PC-9 (cell line): ENCODE results near the gene PSMD1. TPM values are rescaled to one million over a fixed set of nuclear protein-coding genes. Genes with fewer than 3 reads are reported as not detected.

Experiments
- BruUV-seq: library from RNA; stranded (reverse); fragments of 400-500 nt; replicated peaks from 2 replicates; lab custom pipeline; 2021; lab: Mats Ljungman, UMichigan
- CTCF ChIA-PET: fragments of 300-600 bp; sonication (Branson Sonifier 250); formaldehyde crosslinking; loops from one replicate; lab custom pipeline; 2022; ENCODE audit warnings: antibody characterized with exemption; lab: Charles Lee
- POLR2A ChIA-PET: fragments of 300-600 bp; sonication (Branson Sonifier 250); formaldehyde crosslinking; loops from one replicate; lab custom pipeline; 2022; ENCODE audit warnings: antibody characterized with exemption; ENCODE audit not compliant: unreplicated experiment; lab: Charles Lee
- DNase-seq, 2 experiments: peaks; one replicate each; pipeline versions ENCODE4 v3.0.0 to v3.0.0-alpha.2; 2015 to 2022; ENCODE audit warnings: mixed read lengths in 1 of 2
- H2AFZ ChIP-seq: fragments of 200-600 bp; sonication (generic); 2 replicates; pipeline ENCODE4 v1.8.1; 2017; ENCODE audit warnings: antibody characterized with exemption
- H3F3A ChIP-seq: fragments of 200-600 bp; sonication (generic); 2 replicates; pipeline ENCODE4 v1.8.1; 2017; ENCODE audit warnings: antibody characterized with exemption, mild to moderate bottlenecking, low read depth; ENCODE audit not compliant: insufficient read depth
- H3K27ac ChIP-seq: fragments of 200-600 bp; sonication (generic); 2 replicates; pipeline ENCODE4 v1.6.1; 2016; ENCODE audit warnings: mixed run types
- H3K27me3 ChIP-seq: fragments of 200-600 bp; sonication (generic); 2 replicates; pipeline ENCODE4 v1.6.1; 2016; ENCODE audit warnings: low read depth, mixed run types; ENCODE audit not compliant: insufficient read depth
- H3K36me3 ChIP-seq: fragments of 200-600 bp; sonication (generic); 2 replicates; pipeline ENCODE4 v1.6.1; 2016; ENCODE audit warnings: low read depth, mixed run types
- H3K4me1 ChIP-seq: fragments of 200-600 bp; sonication (generic); replicated peaks from 2 replicates; pipeline ENCODE4 v1.6.1; 2016; ENCODE audit warnings: mixed run types; ENCODE audit not compliant: insufficient read depth
- H3K4me2 ChIP-seq: fragments of 200-600 bp; sonication (generic); 2 replicates; pipeline ENCODE4 v1.6.1; 2017; ENCODE audit warnings: mixed run types
- H3K4me3 ChIP-seq: fragments of 200-600 bp; sonication (generic); 2 replicates; pipeline ENCODE4 v1.6.1; 2016; ENCODE audit warnings: mixed run types
- H3K79me2 ChIP-seq: fragments of 200-600 bp; sonication (generic); 2 replicates; pipeline ENCODE4 v1.6.1; 2017; ENCODE audit warnings: low read depth, mixed run types
- H3K9me2 ChIP-seq: fragments of 200-600 bp; sonication (generic); 2 replicates; pipeline ENCODE4 v1.8.1; 2017; ENCODE audit warnings: mild to moderate bottlenecking; ENCODE audit not compliant: insufficient read depth
- H3K9me3 ChIP-seq: fragments of 200-600 bp; sonication (generic); 2 replicates; pipeline ENCODE4 v1.8.1; 2016; ENCODE audit warnings: low read depth; ENCODE audit not compliant: insufficient read depth
- H4K20me1 ChIP-seq: fragments of 200-600 bp; sonication (generic); 2 replicates; pipeline ENCODE4 v1.8.1; 2017; ENCODE audit not compliant: insufficient read depth
- EZH2 ChIP-seq: fragments of 200-600 bp; sonication (generic); IDR thresholded peaks from 2 replicates; pipeline ENCODE4 v1.8.0; 2017; ENCODE audit warnings: antibody characterized with exemption, low read depth
- intact Hi-C: fragments of 100-400 bp; cut with micrococcal nuclease; formaldehyde crosslinking; loops from one replicate; pipeline ENCODE4 v1.10.0; 2022; ENCODE audit not compliant: unreplicated experiment
- total RNA-seq: library from RNA; stranded (reverse); gene quantifications from 2 replicates; pipeline ENCODE4 v1.2.3, GENCODE V29; 2021
- TF ChIP-seq, protein P1 (sequence below): fragments of 200-600 bp; sonication (generic); conservative IDR thresholded peaks from 2 replicates; pipeline ENCODE4 v1.6.1; 2017; ENCODE audit warnings: mixed run types, antibody characterized with exemption, mild to moderate bottlenecking, moderate library complexity

The PSMD1 gene
- total RNA-seq, 1 experiment from 2014 or later, result 119 TPM

DNA sequence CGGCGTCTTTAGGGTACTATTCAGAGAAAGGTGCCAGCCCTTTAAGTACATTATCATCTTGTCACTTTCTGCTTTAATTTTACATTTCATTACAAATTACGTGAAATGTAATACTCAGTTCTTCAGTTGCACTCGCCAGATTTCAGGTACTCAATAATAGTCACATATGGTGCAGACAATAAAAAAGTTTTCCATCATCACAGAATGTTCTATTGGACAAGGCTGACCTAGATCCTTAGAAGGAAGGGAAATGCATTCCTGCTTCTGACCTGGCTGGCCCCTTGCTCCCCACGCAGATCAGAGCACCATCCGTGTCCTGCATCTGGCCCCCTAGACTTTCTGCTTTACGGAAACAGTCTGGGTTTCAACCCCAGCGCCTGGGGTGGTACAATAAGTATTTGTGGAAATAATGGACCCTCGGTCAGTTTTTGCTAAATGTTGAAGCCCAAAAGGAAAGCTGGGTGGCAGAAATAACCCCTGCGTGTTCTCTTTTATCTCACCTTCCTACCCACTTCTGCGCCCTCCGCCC is 20.0 kb upstream of the PSMD1 start:
- Histone ChIP-seq H3K27me3 (peaks cover 17% of the 10 kb centered on the region; the same call in 1 of the 2 replicates), H3K4me2 (no peak overlapping the region), H3K36me3 (no peaks in the 10 kb centered on the region), H3K4me3 (no peak overlapping the region), H3K9me3 (no peaks in the 10 kb centered on the region), H3K9me2 (no peaks in the 10 kb centered on the region), H3F3A (no peaks in the 10 kb centered on the region), H4K20me1 (no peaks in the 10 kb centered on the region), H3K4me1 (no peaks in the 10 kb centered on the region), H3K27ac (no peak overlapping the region), H3K79me2 (no peaks in the 10 kb centered on the region), H2AFZ (no peak overlapping the region)
- no peak for TF ChIP-seq EZH2
- TF ChIP-seq, protein P1, sequence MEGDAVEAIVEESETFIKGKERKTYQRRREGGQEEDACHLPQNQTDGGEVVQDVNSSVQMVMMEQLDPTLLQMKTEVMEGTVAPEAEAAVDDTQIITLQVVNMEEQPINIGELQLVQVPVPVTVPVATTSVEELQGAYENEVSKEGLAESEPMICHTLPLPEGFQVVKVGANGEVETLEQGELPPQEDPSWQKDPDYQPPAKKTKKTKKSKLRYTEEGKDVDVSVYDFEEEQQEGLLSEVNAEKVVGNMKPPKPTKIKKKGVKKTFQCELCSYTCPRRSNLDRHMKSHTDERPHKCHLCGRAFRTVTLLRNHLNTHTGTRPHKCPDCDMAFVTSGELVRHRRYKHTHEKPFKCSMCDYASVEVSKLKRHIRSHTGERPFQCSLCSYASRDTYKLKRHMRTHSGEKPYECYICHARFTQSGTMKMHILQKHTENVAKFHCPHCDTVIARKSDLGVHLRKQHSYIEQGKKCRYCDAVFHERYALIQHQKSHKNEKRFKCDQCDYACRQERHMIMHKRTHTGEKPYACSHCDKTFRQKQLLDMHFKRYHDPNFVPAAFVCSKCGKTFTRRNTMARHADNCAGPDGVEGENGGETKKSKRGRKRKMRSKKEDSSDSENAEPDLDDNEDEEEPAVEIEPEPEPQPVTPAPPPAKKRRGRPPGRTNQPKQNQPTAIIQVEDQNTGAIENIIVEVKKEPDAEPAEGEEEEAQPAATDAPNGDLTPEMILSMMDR, result no peak
- CTCF ChIA-PET, result no interaction called here
- POLR2A ChIA-PET, result no interaction called here
- intact Hi-C loops, result no loop called here
- DNase-seq, result no peak
- no TSS peak for BruUV-seq

DNA sequence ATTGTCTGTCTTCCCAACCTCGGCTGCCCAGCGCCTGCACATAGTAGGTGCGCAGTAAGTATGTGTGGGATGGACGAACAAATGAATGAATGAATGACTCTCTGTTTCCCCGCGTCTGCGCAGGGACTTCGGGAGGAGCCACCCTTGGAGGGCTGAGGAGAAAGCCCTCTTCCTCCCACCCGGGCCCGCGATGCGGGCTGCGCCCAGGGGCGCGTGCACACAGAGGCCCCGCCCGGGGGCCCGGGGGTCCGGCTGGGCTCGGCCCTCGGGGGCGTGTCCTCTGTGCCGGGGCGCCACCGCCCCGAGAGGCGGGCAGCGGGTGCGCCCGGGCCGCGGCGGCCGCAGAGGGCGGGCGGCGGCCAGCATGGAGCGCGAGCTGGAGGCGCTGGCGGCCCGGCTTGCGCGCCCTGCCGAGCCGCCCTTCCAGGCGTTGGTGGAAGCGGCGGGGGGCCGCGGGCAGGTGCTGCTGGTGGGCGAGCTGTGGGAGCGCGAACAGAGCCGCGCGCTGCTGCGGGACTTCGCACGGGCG is 19.4 kb upstream of the PSMD1 start, which contains the start of gene C2orf72:
Gene C2orf72 (plus strand): TSS at position 322 of the 529 bp plus-strand sequence. CDS start 43 bp downstream, at position 365.
- Histone ChIP-seq H3F3A (no peaks in the 10 kb centered on the region), H3K27me3 (peaks cover 18% of the 10 kb centered on the region; the same call in 1 of the 2 replicates), H3K9me2 (no peaks in the 10 kb centered on the region), H3K79me2 (no peaks in the 10 kb centered on the region), H3K27ac (no peak within 1 kb of the TSS), H3K9me3 (no peaks in the 10 kb centered on the region), H4K20me1 (no peaks in the 10 kb centered on the region), H3K4me1 (no peaks in the 10 kb centered on the region), H3K4me3 (no peak within 1 kb of the TSS), H2AFZ (no peak within 1 kb of the TSS), H3K36me3 (no peaks in the 10 kb centered on the region), H3K4me2 (no peak within 1 kb of the TSS)
- BruUV-seq, result no TSS peak
- ChIA-PET POLR2A (no interaction called here), CTCF (no interaction called here)
- TF ChIP-seq EZH2, result no peak
- TF ChIP-seq, protein P1, result no peak
- DNase-seq, result no peak
- intact Hi-C loops, result no loop called here

DNA sequence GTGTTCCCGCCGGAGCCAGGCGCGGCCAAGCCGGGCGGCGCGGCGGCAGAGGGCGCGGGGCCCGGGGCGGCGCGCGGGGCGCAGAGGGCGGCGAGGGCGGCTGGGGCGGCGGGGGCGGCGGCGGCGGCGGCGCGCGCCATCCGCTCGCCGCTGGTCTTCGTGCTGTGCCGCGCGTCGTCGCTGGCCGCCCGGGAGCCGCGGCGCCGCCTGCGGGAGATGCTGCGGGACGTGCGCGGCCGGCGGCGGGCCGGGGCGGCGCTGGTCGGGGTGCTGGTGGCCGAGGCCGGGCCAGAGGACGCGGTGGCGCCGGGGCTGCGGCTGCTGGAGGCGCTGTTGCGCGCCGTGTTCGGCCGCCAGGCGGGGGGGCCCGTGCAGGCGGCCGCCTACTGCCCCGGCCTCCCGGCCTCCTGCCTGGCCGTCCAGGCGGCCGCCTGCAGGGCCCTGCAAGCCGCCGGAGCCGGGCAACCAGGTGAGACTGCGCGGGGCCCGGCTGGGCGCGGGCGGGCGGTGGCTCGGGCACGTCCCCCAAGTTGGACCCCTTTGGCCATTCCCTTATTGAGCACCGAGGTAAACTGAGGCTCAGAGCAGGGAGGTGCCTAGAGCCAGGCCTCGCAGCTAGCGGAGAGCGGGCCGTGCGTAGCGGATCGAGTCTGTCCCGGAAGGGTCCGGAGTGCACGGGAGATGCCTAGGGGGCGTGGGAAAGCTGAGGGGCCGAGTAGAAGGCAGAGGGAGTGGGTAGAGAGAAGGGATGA is 18.8 kb upstream of the PSMD1 start:
- Histone ChIP-seq H3F3A (no peaks in the 10 kb centered on the region), H2AFZ (no peak overlapping the region), H3K9me3 (no peaks in the 10 kb centered on the region), H3K36me3 (no peaks in the 10 kb centered on the region), H3K4me1 (no peaks in the 10 kb centered on the region), H3K4me2 (no peak overlapping the region), H4K20me1 (no peaks in the 10 kb centered on the region), H3K9me2 (no peaks in the 10 kb centered on the region), H3K27me3 (peaks cover 18% of the 10 kb centered on the region; the same call in 1 of the 2 replicates), H3K27ac (no peak overlapping the region), H3K79me2 (no peaks in the 10 kb centered on the region), H3K4me3 (no peak overlapping the region)
- DNase-seq, result no peak
- no peak for TF ChIP-seq EZH2
- TF ChIP-seq, protein P1, result no peak
- intact Hi-C loops, result no loop called here
- CTCF ChIA-PET, result no interaction called here
- no TSS peak for BruUV-seq
- POLR2A ChIA-PET, result no interaction called here
